DND-41 (cell line): ENCODE measurements around the gene ISYNA1.

Source experiments
- CTCF ChIP-seq: IDR thresholded peaks from 2 replicates; pipeline ENCODE4 v1.5.1; 2012; ENCODE audit warnings: borderline replicate concordance, low read length, moderate library complexity, mild to moderate bottlenecking; ENCODE audit not compliant: poor library complexity, severe bottlenecking; ENCODE audit errors: extremely low read depth
- EZH2 ChIP-seq: IDR thresholded peaks from 3 replicates; pipeline ENCODE4 v1.6.1; 2012; ENCODE audit warnings: borderline replicate concordance, low read depth, mild to moderate bottlenecking, moderate library complexity, low read length, inconsistent platforms; ENCODE audit not compliant: severe bottlenecking

- TF ChIP-seq CTCF (no peak), EZH2 (no peak)
Observed at GRCh38 chr19:18474366-18474887, 36.5 kb upstream of the ISYNA1 start.
